ENCODE data around the gene TMEM213.
"Not testable (repeated sequence)": the region's sequence is repeated elsewhere in the genome, so short reads cannot be mapped to it uniquely, and the experiment has no call there.

Gene TMEM213

GRCh38 chr7:138797046-138797445 lies 748 bp upstream of the TMEM213 start:
- not testable (repeated sequence) for DNase-seq

- DNase-seq, result no peak
Measured at GRCh38 chr7:138798836-138799235, 1.0 kb downstream of the TMEM213 start.

- no peak for DNase-seq
Measured at GRCh38 chr7:138799336-138800000, 1.7 kb downstream of the TMEM213 start.

GRCh38 chr7:138801256-138801655 lies 3.5 kb downstream of the TMEM213 start:
- DNase-seq, result peak in 18 of 56 donors; percentile 0 to 53 (median 6)

GRCh38 chr7:138802706-138803105 lies 4.9 kb downstream of the TMEM213 start:
- no peak for DNase-seq

- DNase-seq, result no peak
Measured at GRCh38 chr7:138804618-138805017, 6.8 kb downstream of the TMEM213 start.

GRCh38 chr7:138809346-138809745 lies 11.6 kb downstream of the TMEM213 start:
- DNase-seq, result no peak

GRCh38 chr7:138811327-138811726 lies 13.5 kb downstream of the TMEM213 start:
- DNase-seq, result not testable (repeated sequence)

GRCh38 chr7:138813945-138814344 lies 16.2 kb downstream of the TMEM213 start:
- no peak for DNase-seq

- DNase-seq, result no peak
Measured at GRCh38 chr7:138814816-138815332, 17.1 kb downstream of the TMEM213 start.

GRCh38 chr7:138816650-138817049 lies 18.9 kb downstream of the TMEM213 start:
- DNase-seq, result no peak

GRCh38 chr7:138819625-138820024 lies 21.8 kb downstream of the TMEM213 start:
- no peak for DNase-seq

GRCh38 chr7:138821912-138822311 lies 24.1 kb downstream of the TMEM213 start:
- DNase-seq, result no peak

GRCh38 chr7:138822867-138823535 lies 25.2 kb downstream of the TMEM213 start:
- DNase-seq, result no peak

GRCh38 chr7:138825049-138825721 lies 27.4 kb downstream of the TMEM213 start:
- DNase-seq, result no peak

GRCh38 chr7:138828302-138828701 lies 30.5 kb downstream of the TMEM213 start:
- no peak for DNase-seq

- no peak for DNase-seq
Measured at GRCh38 chr7:138829335-138829734, 31.5 kb downstream of the TMEM213 start.

- DNase-seq, result no peak
Measured at GRCh38 chr7:138832966-138833365, 35.2 kb downstream of the TMEM213 start.

- DNase-seq, result no peak
Measured at GRCh38 chr7:138833596-138833995, 35.8 kb downstream of the TMEM213 start.

- DNase-seq, result no peak
Measured at GRCh38 chr7:138834583-138834982, 36.8 kb downstream of the TMEM213 start.

GRCh38 chr7:138835087-138835486 lies 37.3 kb downstream of the TMEM213 start:
- no peak for DNase-seq

- DNase-seq, result peak in 13 of 56 donors; percentile 3 to 37 (median 7)
Measured at GRCh38 chr7:138837627-138838026, 39.8 kb downstream of the TMEM213 start.
